Measurements from ENCODE around the gene SOWAHA.

Gene SOWAHA

DNA sequence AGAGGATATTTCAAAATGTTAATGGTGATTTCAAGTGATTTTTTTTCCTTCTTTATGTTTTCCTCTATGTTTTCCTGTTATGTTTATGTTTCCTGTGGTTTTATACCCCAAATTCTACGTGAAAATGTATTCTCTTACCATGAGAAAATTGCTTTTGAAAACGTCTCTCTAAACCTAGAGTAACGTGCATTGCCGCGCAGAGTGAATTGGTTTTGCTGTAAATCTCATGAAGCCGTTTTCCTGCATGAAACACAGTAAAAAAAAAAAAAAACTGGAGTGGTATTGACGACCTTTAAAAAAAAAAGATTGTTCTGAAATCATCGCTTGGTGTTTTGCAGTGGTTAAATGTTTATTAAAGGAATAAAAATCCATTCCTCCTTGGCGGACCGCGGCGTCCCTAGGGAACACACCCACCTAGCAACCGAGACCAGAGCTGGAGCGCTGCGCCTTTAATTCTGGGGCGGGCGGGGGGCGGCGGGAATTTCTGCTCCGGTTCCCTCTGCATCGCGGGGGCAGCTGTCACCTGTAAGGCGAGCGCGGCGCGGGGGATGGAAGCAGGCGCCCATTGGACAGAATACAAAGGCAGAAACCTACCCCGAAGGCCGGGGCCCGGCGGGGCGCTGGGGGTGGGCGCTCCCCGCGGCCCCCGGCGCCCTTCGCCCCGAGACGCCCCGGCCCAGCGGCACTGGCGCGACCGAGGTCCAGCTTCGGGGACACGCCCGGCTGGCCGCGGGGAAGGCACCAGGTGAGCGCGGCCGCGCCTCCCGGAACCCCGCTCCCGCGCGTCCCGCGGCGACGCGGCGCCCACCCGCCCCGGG is at the start of gene SOWAHA:
TSS of gene SOWAHA (plus strand) at position 522 of the 818 bp plus-strand sequence. CDS start 320 bp downstream, outside the sequence.
- DNase-seq (ENCODE audit: low read depth) = no peak

GRCh38 chr5:132764051-132764450 is 49.1 kb upstream of the SOWAHA start:
- DNase-seq (ENCODE audit: low read depth) = no peak

DNA sequence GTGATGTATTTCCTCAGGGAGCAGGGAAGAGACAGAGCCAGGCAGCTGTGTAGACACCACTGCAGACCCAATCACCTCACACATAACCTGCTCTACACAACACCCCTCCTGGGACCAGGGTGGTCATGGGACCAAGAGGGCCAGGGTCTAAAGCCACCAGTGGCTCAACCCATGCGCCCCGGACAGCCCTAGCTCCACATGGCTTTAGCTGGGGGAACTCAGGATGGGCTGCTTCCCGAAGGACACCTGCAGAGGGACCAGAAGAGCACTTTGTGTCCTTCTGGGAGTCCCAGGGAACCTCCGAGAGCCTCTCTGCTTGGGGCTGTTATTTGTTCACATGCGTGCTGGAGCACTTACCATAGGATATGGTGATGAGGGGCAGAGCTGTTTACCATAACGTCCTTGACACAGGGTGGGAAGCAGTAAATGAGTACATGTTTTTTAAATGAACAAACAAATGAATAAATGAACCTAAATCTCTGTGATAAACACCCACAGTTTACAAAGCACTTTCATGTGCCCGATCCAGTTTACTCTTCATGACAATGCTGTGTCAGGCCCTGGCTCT is 48.3 kb upstream of the SOWAHA start:
- DNase-seq (ENCODE audit: low read depth) = no peak

- no peak for DNase-seq (ENCODE audit: low read depth)
Observed at GRCh38 chr5:132765311-132766019, 47.6 kb upstream of the SOWAHA start.

DNA sequence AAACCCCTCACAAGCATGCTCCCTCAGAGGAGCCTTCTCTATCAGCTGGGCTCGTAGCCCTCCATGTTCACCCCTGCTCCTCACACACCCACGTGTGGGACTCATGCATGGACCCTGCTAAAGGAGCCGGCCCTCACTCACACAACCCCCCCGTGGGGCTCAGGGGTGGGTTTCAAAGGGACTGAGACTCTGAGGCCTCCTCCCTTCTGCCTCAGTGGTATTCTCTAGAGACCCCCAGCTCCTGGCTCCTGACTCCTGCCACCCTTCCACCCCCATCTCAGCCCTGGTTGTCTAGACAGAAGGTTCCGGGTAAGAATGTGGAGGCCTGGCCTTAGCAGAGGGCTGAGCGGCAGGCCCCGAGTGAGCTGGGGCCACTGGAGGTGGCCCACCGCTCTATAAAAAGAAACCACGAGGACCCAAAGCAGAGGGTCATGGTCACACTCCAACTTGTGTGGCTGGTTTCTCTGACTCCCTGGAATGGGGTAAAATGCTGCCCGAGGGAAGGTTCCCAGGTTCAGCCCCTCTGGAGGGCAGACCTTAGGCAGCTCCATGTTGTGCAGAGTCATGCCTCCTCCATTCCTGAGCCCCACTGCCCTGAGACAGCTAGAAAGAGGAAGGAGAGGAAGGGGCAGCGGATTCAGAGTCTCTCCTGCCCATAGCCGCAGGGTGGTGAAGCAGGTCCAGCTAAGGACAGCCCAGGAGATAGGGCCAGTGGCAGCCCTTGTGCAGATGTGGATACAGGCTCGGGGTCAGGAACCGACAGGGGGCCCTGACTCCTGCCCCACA is 46.9 kb upstream of the SOWAHA start:
- no peak for DNase-seq (ENCODE audit: low read depth)

- no peak for DNase-seq (ENCODE audit: low read depth)
Observed at GRCh38 chr5:132766806-132767055, 46.4 kb upstream of the SOWAHA start.

DNA sequence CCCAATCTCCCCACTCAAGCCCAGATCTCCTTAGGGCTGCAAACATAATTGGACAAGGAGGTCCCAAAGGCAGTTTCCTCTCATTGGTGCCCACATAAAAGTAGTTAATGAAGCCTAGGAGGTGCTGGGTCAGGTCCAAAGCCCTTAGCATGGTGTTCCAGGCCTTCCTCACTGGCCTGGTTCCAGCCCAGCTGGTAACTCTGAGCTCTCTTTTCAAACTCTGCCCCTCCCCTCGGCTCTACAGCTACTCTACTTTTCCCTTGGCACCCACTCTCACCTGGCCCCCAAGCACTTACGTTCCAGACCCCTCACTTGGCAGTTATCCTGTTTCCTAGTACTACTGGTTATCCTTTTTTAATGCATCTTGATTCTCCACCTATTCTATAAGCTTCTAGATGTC is 46.0 kb upstream of the SOWAHA start:
- no peak for DNase-seq (ENCODE audit: low read depth)

DNA sequence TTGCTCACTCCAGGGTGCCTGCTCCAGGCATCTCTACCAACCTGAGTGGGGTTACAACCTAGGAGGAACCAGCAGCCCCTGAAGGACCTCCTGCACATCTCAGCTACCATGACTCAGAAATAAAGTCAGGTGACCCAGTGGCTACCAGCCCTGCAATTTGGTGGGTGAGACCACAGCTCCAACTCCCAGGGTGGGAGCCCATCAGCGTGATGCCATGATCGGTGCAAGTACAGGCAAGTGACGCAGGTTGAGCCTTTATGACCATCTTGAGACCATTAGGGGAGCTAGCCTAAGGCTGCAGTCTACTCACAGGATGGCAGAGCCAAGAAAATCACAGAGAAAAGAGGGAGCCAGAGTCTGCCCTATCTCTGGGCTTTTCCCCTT is 44.6 kb upstream of the SOWAHA start:
- DNase-seq (ENCODE audit: low read depth) = no peak

DNA sequence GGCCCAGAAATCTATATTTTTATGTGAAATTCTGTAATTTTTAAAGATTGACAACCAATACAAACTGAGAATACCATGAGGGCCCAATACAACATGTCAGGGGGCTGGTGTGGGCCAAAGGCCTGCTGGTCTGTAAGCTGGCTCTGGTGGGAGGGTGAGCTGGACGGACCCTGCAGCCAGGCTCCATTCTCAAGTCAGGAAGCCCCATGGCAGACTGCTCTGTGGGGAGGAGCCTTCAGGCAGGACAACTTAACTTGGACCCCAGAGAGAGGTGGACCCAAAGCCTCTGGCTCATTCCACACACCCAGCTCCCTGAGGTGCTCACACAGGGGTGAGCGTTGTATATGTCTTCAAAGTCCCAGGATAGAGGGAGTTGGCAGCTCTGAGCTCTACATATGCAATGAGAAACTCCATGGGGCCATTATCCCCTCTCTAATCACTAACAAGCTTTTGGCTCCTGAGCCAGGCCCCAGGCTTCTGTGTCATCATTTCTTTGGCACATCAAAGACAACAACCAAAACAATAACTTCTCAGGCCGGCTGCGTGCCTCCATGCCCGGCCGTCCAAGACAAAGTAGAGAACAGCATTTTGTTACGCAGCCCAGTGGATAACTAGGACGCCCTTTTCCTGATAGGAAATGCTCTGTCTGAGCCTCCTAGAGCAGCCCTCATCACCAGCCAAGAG is 42.5 kb upstream of the SOWAHA start:
- DNase-seq (ENCODE audit: low read depth) = no peak

DNA sequence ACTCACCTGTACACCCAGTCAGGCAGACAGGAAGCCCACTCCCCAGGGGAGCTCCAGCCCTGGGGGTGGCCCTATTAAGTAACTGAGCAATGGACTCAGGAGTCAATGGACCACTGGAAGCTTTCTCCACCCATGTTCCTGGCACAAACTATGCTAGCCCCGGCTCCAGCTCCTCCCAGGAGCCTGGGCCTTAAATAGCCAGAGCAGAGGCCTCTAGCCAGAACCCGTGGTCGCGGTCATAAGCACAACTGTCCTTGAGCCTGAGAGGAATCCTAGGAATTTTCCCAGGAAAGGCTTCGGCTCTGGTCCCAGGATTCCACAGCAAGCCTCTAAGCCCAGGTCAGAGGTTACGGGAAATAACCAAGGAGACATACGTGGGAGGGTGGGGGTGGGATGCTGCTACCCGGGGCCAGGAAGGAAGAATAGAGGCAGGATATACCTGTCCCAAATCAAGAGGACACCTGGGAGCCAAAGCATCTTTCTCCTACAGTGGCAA is 41.6 kb upstream of the SOWAHA start:
- DNase-seq (ENCODE audit: low read depth) = no peak

GRCh38 chr5:132772291-132773070 is 40.6 kb upstream of the SOWAHA start:
- DNase-seq (ENCODE audit: low read depth) = no peak

- DNase-seq (ENCODE audit: low read depth) = no peak
Observed at GRCh38 chr5:132773114-132773513, 40.0 kb upstream of the SOWAHA start.

- DNase-seq (ENCODE audit: low read depth) = no peak
Observed at GRCh38 chr5:132773601-132774355, 39.3 kb upstream of the SOWAHA start.

- no peak for DNase-seq (ENCODE audit: low read depth)
Observed at GRCh38 chr5:132774406-132774805, 38.7 kb upstream of the SOWAHA start.

- DNase-seq (ENCODE audit: low read depth) = no peak
Observed at GRCh38 chr5:132774896-132775295, 38.2 kb upstream of the SOWAHA start.

GRCh38 chr5:132775476-132775961 is 37.6 kb upstream of the SOWAHA start:
- no peak for DNase-seq (ENCODE audit: low read depth)

DNA sequence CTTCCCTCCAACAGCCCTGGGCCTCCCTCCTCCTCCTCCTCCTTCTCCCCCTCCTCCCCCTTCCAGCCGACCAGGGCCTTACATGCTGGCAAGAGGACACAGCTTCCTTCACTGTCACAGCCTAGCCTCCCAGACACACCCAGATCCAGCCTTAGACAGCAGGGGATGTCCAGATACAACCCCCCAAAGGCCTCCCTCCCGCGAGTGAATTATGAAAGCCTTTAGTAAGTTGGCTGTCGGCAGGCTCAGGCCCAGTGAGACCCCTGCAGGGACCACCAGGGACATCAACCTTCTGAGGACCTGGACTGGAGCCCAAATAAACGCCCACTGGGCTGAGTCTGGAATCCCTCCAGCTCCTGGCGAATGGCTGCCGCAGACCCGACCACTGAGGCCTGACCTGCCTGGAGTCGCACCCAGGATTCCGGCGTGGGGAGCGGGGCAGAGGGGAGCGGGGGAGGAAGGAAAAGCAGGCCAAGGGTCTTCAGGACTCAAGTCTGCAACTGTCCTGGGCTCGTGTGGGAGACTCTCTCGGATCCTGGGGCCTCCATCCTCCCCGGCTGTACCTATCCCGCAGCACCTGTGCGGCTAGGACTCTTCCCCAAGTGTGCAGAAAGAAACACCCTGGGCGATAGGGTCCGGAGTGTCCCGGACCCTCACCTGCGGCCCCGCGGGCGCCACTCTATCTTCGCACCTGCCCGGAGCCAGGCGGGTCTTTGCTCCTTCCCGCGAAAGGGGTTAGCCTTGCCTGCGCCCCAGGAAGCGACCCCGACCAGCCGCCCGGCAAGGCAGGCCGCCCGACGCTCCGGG is 36.8 kb upstream of the SOWAHA start:
- DNase-seq (ENCODE audit: low read depth) = no peak

- no peak for DNase-seq (ENCODE audit: low read depth)
Observed at GRCh38 chr5:132776938-132777208, 36.2 kb upstream of the SOWAHA start.

DNA sequence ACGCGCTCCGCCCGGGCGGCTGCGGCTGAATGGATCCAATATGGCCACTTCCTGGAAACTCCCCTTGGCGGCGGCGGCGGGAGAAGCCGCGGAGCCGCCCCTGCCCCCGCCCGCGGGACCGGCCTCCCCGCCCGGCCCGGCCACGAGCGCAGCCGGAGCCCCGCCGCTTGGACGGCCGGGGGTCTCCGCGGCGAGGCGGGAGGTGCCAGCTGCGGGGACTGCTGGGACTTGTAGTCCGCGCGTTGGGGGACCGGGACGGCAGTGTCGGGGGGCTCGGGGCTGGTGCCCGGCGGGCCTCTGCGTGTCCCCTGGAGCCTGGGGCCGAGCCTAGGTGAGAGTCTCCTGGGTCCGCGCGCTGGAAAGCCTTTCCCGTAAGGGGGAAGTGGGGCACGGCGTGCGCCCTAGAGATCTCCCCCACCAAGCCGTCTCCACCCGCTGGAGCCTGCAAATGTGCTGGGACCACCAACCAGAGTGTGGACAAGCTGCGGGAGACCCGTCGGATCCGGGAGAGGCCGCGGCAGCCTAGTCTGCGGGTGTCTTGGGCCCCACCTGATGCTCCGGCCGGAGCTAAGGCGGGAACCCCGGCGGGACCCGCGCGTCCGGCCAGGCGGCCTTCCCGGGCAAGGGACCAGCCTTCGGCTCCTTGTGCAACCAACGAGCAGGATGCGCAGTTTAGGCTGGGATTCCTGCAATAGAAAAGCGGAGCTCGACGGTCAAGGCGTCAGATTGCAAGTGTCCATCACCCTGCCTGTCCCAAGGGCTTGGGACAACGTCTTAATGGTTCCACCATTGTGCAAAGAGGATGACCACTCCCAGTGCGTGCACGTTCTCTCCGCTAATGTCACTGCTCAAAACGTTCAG is 35.7 kb upstream of the SOWAHA start, which contains the start of gene SEPTIN8:
TSS of gene SEPTIN8 (minus strand) at position 31 of the 861 bp plus-strand sequence. CDS start 102 bp downstream, outside the sequence.
- DNase-seq (ENCODE audit: low read depth) = peak; percentile 30
